ENCODE data around the gene CIB4. TPM values are rescaled to one million over a fixed set of nuclear protein-coding genes. Genes with fewer than 3 reads are reported as not detected.

CIB4 gene
- total RNA-seq, 1 donor from 2014 or later: not detected

GRCh38 chr2:26585966-26586365 is 55.2 kb downstream of the CIB4 start:
- TF ChIP-seq CTCF (IDR thresholded peaks at IDR 0.05; ENCODE audit: partially characterized antibody, unreplicated experiment): no peak
- Mint-ChIP-seq H3K27ac (ENCODE audit: unreplicated experiment) (no peak overlapping the region), H3K9me3 (ENCODE audit: unreplicated experiment) (no peaks in the 10 kb centered on the region), H3K27me3 (ENCODE audit: unreplicated experiment) (peaks cover 14% of the 10 kb centered on the region), H3K4me1 (ENCODE audit: low read depth, unreplicated experiment) (peaks cover 4% of the 10 kb centered on the region), H3K4me3 (ENCODE audit: unreplicated experiment) (no peak overlapping the region), H3K36me3 (ENCODE audit: unreplicated experiment) (no peaks in the 10 kb centered on the region)
- DNase-seq: peak; percentile 11

- H3K9me3 Mint-ChIP-seq (ENCODE audit: unreplicated experiment): no peaks in the 10 kb centered on the region
- no peak overlapping the region for H3K4me3 Mint-ChIP-seq (ENCODE audit: unreplicated experiment)
- peaks cover 12% of the 10 kb centered on the region for H3K27me3 Mint-ChIP-seq (ENCODE audit: unreplicated experiment)
- no peaks in the 10 kb centered on the region for H3K4me1 Mint-ChIP-seq (ENCODE audit: low read depth, unreplicated experiment)
- H3K27ac Mint-ChIP-seq (ENCODE audit: unreplicated experiment): no peak overlapping the region
- TF ChIP-seq CTCF (IDR thresholded peaks at IDR 0.05; ENCODE audit: partially characterized antibody, unreplicated experiment): no peak
- peak; percentile 9 for DNase-seq
- no peaks in the 10 kb centered on the region for H3K36me3 Mint-ChIP-seq (ENCODE audit: unreplicated experiment)
These were observed 56.1 kb downstream of the CIB4 start for GRCh38 chr2:26585100-26585499.

DNA sequence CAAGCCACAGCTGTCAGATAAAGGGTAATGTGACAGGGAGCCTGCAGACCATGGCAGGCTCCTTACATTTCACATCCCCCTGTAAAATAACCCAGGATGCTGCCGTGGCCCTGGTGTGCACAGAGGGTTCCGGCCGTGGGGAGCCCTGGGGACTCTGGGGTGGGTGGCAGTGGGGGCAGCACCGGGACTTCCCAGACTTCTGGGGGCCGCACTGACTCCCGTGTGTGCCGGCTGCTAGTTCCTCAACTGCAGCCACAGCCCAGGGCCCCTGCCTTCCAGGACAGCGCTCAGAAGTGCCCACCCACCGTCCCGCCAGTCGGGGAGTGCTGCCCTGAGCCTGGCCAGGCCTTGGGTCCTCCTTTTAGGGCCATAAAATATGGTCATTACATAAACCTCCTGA is 56.5 kb downstream of the CIB4 start:
- Mint-ChIP-seq H3K9me3 (ENCODE audit: unreplicated experiment) (no peaks in the 10 kb centered on the region), H3K27me3 (ENCODE audit: unreplicated experiment) (peaks cover 12% of the 10 kb centered on the region), H3K4me1 (ENCODE audit: low read depth, unreplicated experiment) (no peaks in the 10 kb centered on the region), H3K27ac (ENCODE audit: unreplicated experiment) (no peak overlapping the region), H3K4me3 (ENCODE audit: unreplicated experiment) (no peak overlapping the region), H3K36me3 (ENCODE audit: unreplicated experiment) (no peaks in the 10 kb centered on the region)
- no peak for TF ChIP-seq CTCF (IDR thresholded peaks at IDR 0.05; ENCODE audit: partially characterized antibody, unreplicated experiment)
- DNase-seq: peak; percentile 5

- no peaks in the 10 kb centered on the region for H3K4me1 Mint-ChIP-seq (ENCODE audit: low read depth, unreplicated experiment)
- H3K9me3 Mint-ChIP-seq (ENCODE audit: unreplicated experiment): no peaks in the 10 kb centered on the region
- H3K36me3 Mint-ChIP-seq (ENCODE audit: unreplicated experiment): no peaks in the 10 kb centered on the region
- H3K27me3 Mint-ChIP-seq (ENCODE audit: unreplicated experiment): peaks cover 10% of the 10 kb centered on the region
- H3K4me3 Mint-ChIP-seq (ENCODE audit: unreplicated experiment): no peak overlapping the region
- H3K27ac Mint-ChIP-seq (ENCODE audit: unreplicated experiment): no peak overlapping the region
- DNase-seq: peak; percentile 7
- TF ChIP-seq CTCF (IDR thresholded peaks at IDR 0.05; ENCODE audit: partially characterized antibody, unreplicated experiment): no peak
These were observed 57.0 kb downstream of the CIB4 start for GRCh38 chr2:26584191-26584590.

- TF ChIP-seq CTCF (IDR thresholded peaks at IDR 0.05; ENCODE audit: partially characterized antibody, unreplicated experiment): no peak
- peak; percentile 9 for DNase-seq
- Mint-ChIP-seq H3K4me3 (ENCODE audit: unreplicated experiment) (no peak overlapping the region), H3K27ac (ENCODE audit: unreplicated experiment) (no peak overlapping the region), H3K9me3 (ENCODE audit: unreplicated experiment) (no peaks in the 10 kb centered on the region), H3K4me1 (ENCODE audit: low read depth, unreplicated experiment) (no peaks in the 10 kb centered on the region), H3K36me3 (ENCODE audit: unreplicated experiment) (no peaks in the 10 kb centered on the region), H3K27me3 (ENCODE audit: unreplicated experiment) (peaks cover 7% of the 10 kb centered on the region)
These were observed 57.7 kb downstream of the CIB4 start for GRCh38 chr2:26583381-26583911.
